ENCODE data around the gene RTL10.

The RTL10 gene

GRCh38 chr22:19810381-19811201 lies 44.1 kb downstream of the RTL10 start:
- DNase-seq = no peak

- DNase-seq = no peak
These were observed 44.9 kb downstream of the RTL10 start for GRCh38 chr22:19809741-19810140.

- no peak for DNase-seq
These were observed 45.7 kb downstream of the RTL10 start for GRCh38 chr22:19808873-19809478.

GRCh38 chr22:19807914-19808872 lies 46.5 kb downstream of the RTL10 start:
- DNase-seq = no peak

GRCh38 chr22:19807161-19807913 lies 47.3 kb downstream of the RTL10 start:
- DNase-seq = no peak

GRCh38 chr22:19806213-19807160 lies 48.2 kb downstream of the RTL10 start:
- DNase-seq = no peak

GRCh38 chr22:19805821-19806212 lies 48.9 kb downstream of the RTL10 start:
- no peak for DNase-seq

Data from right kidney (tissue), 1 donor.